Activated CD8-positive, alpha-beta memory T cell treated with anti-CD3 and anti-CD28 coated beads, Interleukin-2, amount 50 U/mL, for 1 hour (primary cell): ENCODE data around the gene PRAMEF17.
"Not testable (repeated sequence)": the region's sequence is repeated elsewhere in the genome, so short reads cannot be mapped to it uniquely, and the experiment has no call there.

Experiments used
- DNase-seq: peaks from one replicate; pipeline ENCODE4 v3.0.0-alpha.2; 2020; ENCODE audit errors: extremely low read depth

The PRAMEF17 gene

GRCh38 chr1:13389332-13389731 is at the start of gene PRAMEF17:
PRAMEF17 (plus strand) TSS chr1:13389632; CDS start chr1:13389658, 26 bp downstream.
- DNase-seq: not testable (repeated sequence)

- DNase-seq: not testable (repeated sequence)
These were observed 46.9 kb upstream of the PRAMEF17 start for GRCh38 chr1:13342496-13342895.

GRCh38 chr1:13347034-13347433 is 42.4 kb upstream of the PRAMEF17 start, which contains the start of gene PRAMEF14:
PRAMEF14 (minus strand) TSS chr1:13347134; CDS start chr1:13345314, 1,820 bp downstream.
- DNase-seq: not testable (repeated sequence)

GRCh38 chr1:13353476-13353875 is 36.0 kb upstream of the PRAMEF17 start:
- not testable (repeated sequence) for DNase-seq

GRCh38 chr1:13354475-13354874 is 35.0 kb upstream of the PRAMEF17 start:
- DNase-seq: not testable (repeated sequence)

- not testable (repeated sequence) for DNase-seq
These were observed 32.7 kb upstream of the PRAMEF17 start for GRCh38 chr1:13356774-13357173.

GRCh38 chr1:13362364-13362763 is 27.1 kb upstream of the PRAMEF17 start:
- not testable (repeated sequence) for DNase-seq

- not testable (repeated sequence) for DNase-seq
These were observed 24.5 kb upstream of the PRAMEF17 start for GRCh38 chr1:13364928-13365327.

GRCh38 chr1:13366536-13366935 is 22.9 kb upstream of the PRAMEF17 start:
- not testable (repeated sequence) for DNase-seq

- not testable (repeated sequence) for DNase-seq
These were observed 20.9 kb upstream of the PRAMEF17 start for GRCh38 chr1:13368544-13368943.

- not testable (repeated sequence) for DNase-seq
These were observed 10.4 kb upstream of the PRAMEF17 start for GRCh38 chr1:13378983-13379382.

- DNase-seq: not testable (repeated sequence)
These were observed 9.1 kb upstream of the PRAMEF17 start for GRCh38 chr1:13380380-13380779.

- DNase-seq: not testable (repeated sequence)
These were observed 3.6 kb downstream of the PRAMEF17 start for GRCh38 chr1:13393004-13393403.

GRCh38 chr1:13394761-13395160 is 5.3 kb downstream of the PRAMEF17 start:
- DNase-seq: not testable (repeated sequence)

GRCh38 chr1:13395311-13395710 is 5.9 kb downstream of the PRAMEF17 start:
- not testable (repeated sequence) for DNase-seq

GRCh38 chr1:13407811-13408210 is 18.4 kb downstream of the PRAMEF17 start:
- no peak for DNase-seq

GRCh38 chr1:13410150-13410549 is 20.7 kb downstream of the PRAMEF17 start, which contains the start of gene PRAMEF20:
PRAMEF20 (plus strand) TSS chr1:13410450; CDS start chr1:13416355, 5,905 bp downstream.
- not testable (repeated sequence) for DNase-seq

- no peak for DNase-seq
These were observed 41.1 kb downstream of the PRAMEF17 start for GRCh38 chr1:13430495-13430894.

- DNase-seq: no peak
These were observed 42.8 kb downstream of the PRAMEF17 start for GRCh38 chr1:13432251-13432650.

- DNase-seq: not testable (repeated sequence)
These were observed 44.4 kb downstream of the PRAMEF17 start for GRCh38 chr1:13433694-13434358.

- no peak for DNase-seq
These were observed 46.0 kb downstream of the PRAMEF17 start for GRCh38 chr1:13435458-13435857.

- DNase-seq: not testable (repeated sequence)
These were observed 49.8 kb downstream of the PRAMEF17 start for GRCh38 chr1:13439104-13439783.
